Adrenal gland (tissue), 12 donors: ENCODE results near the gene FMN1. TPM values are rescaled to one million over a fixed set of nuclear protein-coding genes. Genes with fewer than 3 reads are reported as not detected.

Experiments used
- DNase-seq, 7 donors: peaks; one replicate each; pipeline ENCODE4 v3.0.0-alpha.2; 2019 to 2020
- H3K27ac ChIP-seq, 5 donors: fragments of 200-600 bp; sonication (generic) in 4 of 5; 1 replicate in 3 of 5; 2 replicates in 2 of 5; pipeline versions ENCODE4 v1.5.1 to v1.8.0; 2016 to 2020; ENCODE audit warnings: mild to moderate bottlenecking in 1 of 5
- H3K27me3 ChIP-seq: fragments of 200-600 bp; 2 replicates; pipeline ENCODE4 v1.8.0; 2021
- H3K36me3 ChIP-seq, 2 donors: fragments of 200-600 bp; replicated peaks in 1 of 2; 1 replicate in 1 of 2; 2 replicates in 1 of 2; pipeline versions ENCODE4 v1.5.1 to v1.8.0; 2018 to 2022
- H3K4me1 ChIP-seq, 2 donors: fragments of 200-600 bp; replicated peaks in 1 of 2; 1 replicate in 1 of 2; 2 replicates in 1 of 2; pipeline versions ENCODE4 v1.5.1 to v1.8.0; 2018 to 2021
- H3K4me3 ChIP-seq, 4 donors: fragments of 200-600 bp; sonication (generic) in 3 of 4; one replicate each; pipeline ENCODE4 v1.5.1; 2016 to 2018
- H3K9me3 ChIP-seq, 3 donors: fragments of 200-600 bp; sonication (generic) in 1 of 3; replicated peaks in 1 of 3; 1 replicate in 2 of 3; 2 replicates in 1 of 3; pipeline versions ENCODE4 v1.5.1 to v1.8.0; 2016 to 2021
- CTCF ChIP-seq, 6 experiments: fragments of 450-650 bp in 4 of 6; fragments of 200-600 bp in 2 of 6; sonication (generic) in 1 of 6; IDR thresholded peaks; 1 replicate in 5 of 6; 2 replicates in 1 of 6; pipeline versions ENCODE4 v1.5.1 to v1.8.0; 2016 to 2021; ENCODE audit warnings: antibody characterized with exemption in 6 of 6, mild to moderate bottlenecking in 2 of 6, moderate library complexity in 1 of 6
- POLR2A ChIP-seq, 2 donors: fragments of 450-650 bp; IDR thresholded peaks; one replicate each; pipeline ENCODE4 v1.6.1; 2017; ENCODE audit warnings: antibody characterized with exemption in 2 of 2, mild to moderate bottlenecking in 2 of 2, moderate library complexity in 1 of 2
- WGBS, 4 donors: extraction: QIAGEN DNeasy Blood & Tissue Kit in 2 of 4; methylation state at CpG; one replicate each; pipeline versions ENCODE4 v1.1.5 to v1.1.7; 2013 to 2017; 5-methylcytosine and 5-hydroxymethylcytosine counted together
- intact Hi-C, 2 donors: fragments of 100-400 bp; cut with DNase I; formaldehyde crosslinking; loops; one replicate each; pipeline versions ENCODE4 v1.14.1 to v1.15.0; 2022 to 2023
- polyA plus RNA-seq, 3 donors: library from polyadenylated mRNA; stranded (reverse); fragments of 200-250 nt in 2 of 3; fragments of 350-450 nt in 1 of 3; fragmentation: Illumina TruSeq in 1 of 3; extraction: RNeasy Lipid Tissue Mini Kit (QIAGEN cat#74804) in 1 of 3; gene quantifications; one replicate each; pipeline ENCODE4 v1.2.3, GENCODE V29; 2013 to 2014
- total RNA-seq, 9 donors: library from RNA; depleted of rRNA in 4 of 9; stranded (reverse); fragments of >200 nt in 4 of 9; fragments of 120-200 nt in 1 of 9; fragmentation: NEBNext Ultra II Directional in 1 of 9; extraction: Animal tissue kit (Norgen Biotek cat#: 25700) in 1 of 9; gene quantifications; one replicate each; pipeline versions ENCODE4 v1.1.0 to v1.2.4, GENCODE V29; 2013 to 2023
- donor health status: healthy with polysubstance abuse.
- donor health status: Bipolar disorder and iron deficiency.
- donor health status: DM: yes; HTN: yes; CAD: no.
- donor health status: DM: no; HTN: no; CAD: no.
- donor health status: DM: no; HTN: no; CAD: no.
- donor health status: DM: yes; HTN: yes; CAD: no.

Gene FMN1
- total and polyA plus RNA-seq, 12 donors = 0.37 to 29.2 (median 11.4) TPM

GRCh38 chr15:33064878-33065277, 129.6 kb downstream of the FMN1 start:
- intact Hi-C loops = no loop called here
- 51 to 59% (median 53%) methylated on average over 3 of the region's 3 CpGs for WGBS, 4 donors
- no peaks in the 10 kb centered on the region for H3K27me3 ChIP-seq
- DNase-seq = no peak
- H3K4me3 ChIP-seq = no peak overlapping the region
- no peak overlapping the region for H3K27ac ChIP-seq
- TF ChIP-seq CTCF (IDR thresholded peaks at IDR 0.05) (no peak), POLR2A (IDR thresholded peaks at IDR 0.05) (no peak)
- H3K4me1 ChIP-seq = peaks cover 0 to 7% of the 10 kb centered on the region in 2 donors
- no peaks in the 10 kb centered on the region for H3K9me3 ChIP-seq
- no peaks in the 10 kb centered on the region for H3K36me3 ChIP-seq

- Histone ChIP-seq H3K9me3 (no peaks in the 10 kb centered on the region), H3K4me1 (no peaks in the 10 kb centered on the region), H3K27me3 (no peaks in the 10 kb centered on the region), H3K36me3 (no peaks in the 10 kb centered on the region), H3K4me3 (no peak overlapping the region), H3K27ac (no peak overlapping the region)
- WGBS, 4 donors = 24 to 33% (median 26%) methylated on average over 3 of the region's 3 CpGs
- intact Hi-C loops = no loop called here
- no peak for TF ChIP-seq POLR2A (IDR thresholded peaks at IDR 0.05)
- TF ChIP-seq CTCF (IDR thresholded peaks at IDR 0.05) = no peak
- DNase-seq = no peak
These were observed 135.3 kb downstream of the FMN1 start for GRCh38 chr15:33059184-33059583.

GRCh38 chr15:33057845-33058244, 136.7 kb downstream of the FMN1 start:
- Histone ChIP-seq H3K36me3 (no peaks in the 10 kb centered on the region), H3K4me1 (no peaks in the 10 kb centered on the region), H3K27me3 (no peaks in the 10 kb centered on the region), H3K27ac (no peak overlapping the region), H3K9me3 (no peaks in the 10 kb centered on the region), H3K4me3 (no peak overlapping the region)
- intact Hi-C loops = no loop called here
- no peak for DNase-seq
- WGBS, 4 donors = 88 to 92% (median 92%) methylated on average over 8 of the region's 8 CpGs
- TF ChIP-seq CTCF (IDR thresholded peaks at IDR 0.05) (no peak), POLR2A (IDR thresholded peaks at IDR 0.05) (no peak)

- TF ChIP-seq CTCF (IDR thresholded peaks at IDR 0.05) (no peak), POLR2A (IDR thresholded peaks at IDR 0.05) (no peak)
- Histone ChIP-seq H3K27me3 (no peaks in the 10 kb centered on the region), H3K36me3 (no peaks in the 10 kb centered on the region), H3K27ac (no peak overlapping the region), H3K4me1 (no peaks in the 10 kb centered on the region), H3K9me3 (no peaks in the 10 kb centered on the region), H3K4me3 (no peak overlapping the region)
- DNase-seq = no peak
- intact Hi-C loops = no loop called here
- WGBS, 4 donors = 69 to 80% (median 73%) methylated on average over 2 of the region's 2 CpGs
These were observed 138.6 kb downstream of the FMN1 start for GRCh38 chr15:33055962-33056361.
